Type B pancreatic cell (in vitro differentiated cells): ENCODE data around the gene BOK. TPM values are rescaled to one million over a fixed set of nuclear protein-coding genes. Genes with fewer than 3 reads are reported as not detected.
"Not testable (repeated sequence)": the region's sequence is repeated elsewhere in the genome, so short reads cannot be mapped to it uniquely, and the experiment has no call there.

Experiments
- DNase-seq: peaks from one replicate; pipeline ENCODE4 v3.0.0; 2021; ENCODE audit warnings: mixed read lengths; ENCODE audit not compliant: unreplicated experiment; ENCODE audit errors: extremely low spot score
- H3K27ac Mint-ChIP-seq: 2 replicates; pipeline ENCODE4 v1.8.0; 2021; ENCODE audit warnings: mild to moderate bottlenecking, mixed read lengths
- H3K27me3 Mint-ChIP-seq: 2 replicates; pipeline ENCODE4 v1.8.0; 2021; ENCODE audit warnings: mixed read lengths
- H3K36me3 Mint-ChIP-seq: 2 replicates; pipeline ENCODE4 v1.8.0; 2021; ENCODE audit warnings: mixed read lengths
- H3K4me1 Mint-ChIP-seq: one replicate; pipeline ENCODE4 v1.8.0; 2021; ENCODE audit warnings: mixed read lengths; ENCODE audit not compliant: unreplicated experiment
- H3K4me3 Mint-ChIP-seq: 2 replicates; pipeline ENCODE4 v1.8.0; 2021; ENCODE audit warnings: mild to moderate bottlenecking, mixed read lengths
- H3K9me3 Mint-ChIP-seq: 2 replicates; pipeline ENCODE4 v1.8.0; 2021; ENCODE audit warnings: mixed read lengths
- total RNA-seq: library from RNA; stranded (reverse); gene quantifications from 2 replicates; pipeline ENCODE4 v1.2.1, GENCODE V29; 2021; ENCODE audit warnings: low replicate concordance
- TF ChIP-seq, protein P1 (sequence below): fragments of 200-600 bp; sonication (generic); conservative IDR thresholded peaks from 2 replicates; pipeline ENCODE4 v1.5.0; 2021; ENCODE audit warnings: antibody characterized with exemption, mild to moderate bottlenecking

The BOK gene
- total RNA-seq, 1 donor from 2014 or later, result 41.5 TPM

DNA sequence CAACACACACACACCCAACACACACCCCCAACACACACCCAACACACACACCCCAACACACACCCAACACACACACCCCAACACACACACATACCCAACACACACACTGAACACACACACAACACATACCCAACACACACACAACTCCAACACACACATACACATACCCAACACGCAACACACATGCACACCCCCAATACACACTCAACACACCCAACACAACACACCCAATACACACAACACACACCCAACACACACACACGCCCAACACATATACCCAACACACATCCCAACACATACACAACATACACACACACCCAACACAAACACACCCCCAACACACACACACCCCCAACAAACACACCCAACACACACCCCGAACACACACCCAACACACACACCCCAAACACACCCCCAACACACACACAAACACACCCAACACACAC, 42.0 kb upstream of the BOK start:
- DNase-seq, result no peak
- TF ChIP-seq, protein P1, sequence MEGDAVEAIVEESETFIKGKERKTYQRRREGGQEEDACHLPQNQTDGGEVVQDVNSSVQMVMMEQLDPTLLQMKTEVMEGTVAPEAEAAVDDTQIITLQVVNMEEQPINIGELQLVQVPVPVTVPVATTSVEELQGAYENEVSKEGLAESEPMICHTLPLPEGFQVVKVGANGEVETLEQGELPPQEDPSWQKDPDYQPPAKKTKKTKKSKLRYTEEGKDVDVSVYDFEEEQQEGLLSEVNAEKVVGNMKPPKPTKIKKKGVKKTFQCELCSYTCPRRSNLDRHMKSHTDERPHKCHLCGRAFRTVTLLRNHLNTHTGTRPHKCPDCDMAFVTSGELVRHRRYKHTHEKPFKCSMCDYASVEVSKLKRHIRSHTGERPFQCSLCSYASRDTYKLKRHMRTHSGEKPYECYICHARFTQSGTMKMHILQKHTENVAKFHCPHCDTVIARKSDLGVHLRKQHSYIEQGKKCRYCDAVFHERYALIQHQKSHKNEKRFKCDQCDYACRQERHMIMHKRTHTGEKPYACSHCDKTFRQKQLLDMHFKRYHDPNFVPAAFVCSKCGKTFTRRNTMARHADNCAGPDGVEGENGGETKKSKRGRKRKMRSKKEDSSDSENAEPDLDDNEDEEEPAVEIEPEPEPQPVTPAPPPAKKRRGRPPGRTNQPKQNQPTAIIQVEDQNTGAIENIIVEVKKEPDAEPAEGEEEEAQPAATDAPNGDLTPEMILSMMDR, result no peak
- H3K36me3 Mint-ChIP-seq, result peaks cover 5% of the 10 kb centered on the region
- no peaks in the 10 kb centered on the region for H3K4me1 Mint-ChIP-seq
- H3K27ac Mint-ChIP-seq, result no peak overlapping the region
- H3K9me3 Mint-ChIP-seq, result peaks cover 5% of the 10 kb centered on the region
- H3K4me3 Mint-ChIP-seq, result no peak overlapping the region
- no peaks in the 10 kb centered on the region for H3K27me3 Mint-ChIP-seq

DNA sequence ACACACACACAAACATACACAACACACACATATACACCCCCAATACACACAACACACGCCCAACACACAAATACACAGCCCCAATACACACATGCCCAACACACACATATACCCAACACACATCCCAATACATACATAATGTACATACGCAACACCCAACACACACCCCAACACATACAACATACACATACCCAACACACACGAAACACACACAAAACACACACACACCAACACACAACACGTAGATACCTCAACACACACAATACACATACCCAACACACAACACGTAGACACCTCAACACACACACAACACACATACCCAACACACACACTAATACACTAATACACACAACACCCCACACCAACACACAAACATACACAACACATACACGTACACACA, 41.2 kb upstream of the BOK start:
- Mint-ChIP-seq H3K4me1 (no peaks in the 10 kb centered on the region), H3K4me3 (no peak overlapping the region), H3K27ac (no peak overlapping the region), H3K9me3 (peaks cover 5% of the 10 kb centered on the region), H3K36me3 (peaks cover 5% of the 10 kb centered on the region), H3K27me3 (no peaks in the 10 kb centered on the region)
- TF ChIP-seq, protein P1, result no peak
- DNase-seq, result no peak

DNA sequence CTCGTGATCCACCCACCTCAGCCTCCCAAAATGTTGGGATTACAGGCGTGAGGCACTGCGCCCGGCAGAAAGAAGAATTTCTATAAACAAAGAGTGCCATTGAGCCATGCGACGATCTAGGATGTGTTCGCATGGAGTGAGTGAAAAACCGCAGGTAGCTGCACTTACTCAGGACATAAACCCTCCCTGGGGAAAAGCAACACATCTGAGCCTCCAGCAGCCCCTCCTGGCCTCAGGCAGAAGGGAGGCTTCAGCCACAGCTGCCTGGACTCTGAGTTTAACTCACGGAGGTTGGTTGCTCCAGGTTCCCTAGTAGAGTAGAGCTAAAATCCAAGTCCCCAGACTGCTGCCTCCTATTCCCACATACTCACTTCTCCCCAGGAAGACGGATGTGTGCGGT, 38.9 kb upstream of the BOK start:
- H3K4me3 Mint-ChIP-seq, result no peak overlapping the region

DNA sequence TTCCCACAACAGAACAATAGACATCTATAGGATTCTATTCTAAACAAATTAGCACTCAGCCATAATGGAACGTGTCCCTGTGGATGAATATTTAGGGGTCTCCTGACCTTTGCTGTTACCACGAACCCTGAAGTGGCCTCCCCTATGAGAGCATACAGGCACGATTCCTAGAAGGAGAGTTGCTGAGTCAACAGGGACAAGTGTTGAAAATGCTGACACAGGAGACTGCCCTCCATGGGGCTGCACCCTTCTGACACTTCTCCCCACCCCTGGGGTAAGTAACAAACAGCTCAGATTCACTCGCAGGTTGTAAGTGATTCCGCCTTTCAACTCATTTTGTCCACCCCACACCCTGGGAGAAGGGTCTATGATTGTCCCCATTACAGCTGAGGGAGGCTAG, 36.1 kb upstream of the BOK start:
- Mint-ChIP-seq H3K36me3 (peaks cover 1% of the 10 kb centered on the region), H3K27ac (no peak overlapping the region), H3K4me3 (no peak overlapping the region), H3K4me1 (no peaks in the 10 kb centered on the region), H3K9me3 (peaks cover 1% of the 10 kb centered on the region), H3K27me3 (no peaks in the 10 kb centered on the region)
- TF ChIP-seq, protein P1, result no peak
- no peak for DNase-seq

More for the DNA sequence above, 38.9 kb upstream of the BOK start:
- DNase-seq, result no peak
- Mint-ChIP-seq H3K4me1 (no peaks in the 10 kb centered on the region), H3K9me3 (peaks cover 5% of the 10 kb centered on the region), H3K27ac (peak overlapping the region; percentile 31), H3K36me3 (peaks cover 5% of the 10 kb centered on the region), H3K27me3 (no peaks in the 10 kb centered on the region)
- TF ChIP-seq, protein P1, result no peak

DNA sequence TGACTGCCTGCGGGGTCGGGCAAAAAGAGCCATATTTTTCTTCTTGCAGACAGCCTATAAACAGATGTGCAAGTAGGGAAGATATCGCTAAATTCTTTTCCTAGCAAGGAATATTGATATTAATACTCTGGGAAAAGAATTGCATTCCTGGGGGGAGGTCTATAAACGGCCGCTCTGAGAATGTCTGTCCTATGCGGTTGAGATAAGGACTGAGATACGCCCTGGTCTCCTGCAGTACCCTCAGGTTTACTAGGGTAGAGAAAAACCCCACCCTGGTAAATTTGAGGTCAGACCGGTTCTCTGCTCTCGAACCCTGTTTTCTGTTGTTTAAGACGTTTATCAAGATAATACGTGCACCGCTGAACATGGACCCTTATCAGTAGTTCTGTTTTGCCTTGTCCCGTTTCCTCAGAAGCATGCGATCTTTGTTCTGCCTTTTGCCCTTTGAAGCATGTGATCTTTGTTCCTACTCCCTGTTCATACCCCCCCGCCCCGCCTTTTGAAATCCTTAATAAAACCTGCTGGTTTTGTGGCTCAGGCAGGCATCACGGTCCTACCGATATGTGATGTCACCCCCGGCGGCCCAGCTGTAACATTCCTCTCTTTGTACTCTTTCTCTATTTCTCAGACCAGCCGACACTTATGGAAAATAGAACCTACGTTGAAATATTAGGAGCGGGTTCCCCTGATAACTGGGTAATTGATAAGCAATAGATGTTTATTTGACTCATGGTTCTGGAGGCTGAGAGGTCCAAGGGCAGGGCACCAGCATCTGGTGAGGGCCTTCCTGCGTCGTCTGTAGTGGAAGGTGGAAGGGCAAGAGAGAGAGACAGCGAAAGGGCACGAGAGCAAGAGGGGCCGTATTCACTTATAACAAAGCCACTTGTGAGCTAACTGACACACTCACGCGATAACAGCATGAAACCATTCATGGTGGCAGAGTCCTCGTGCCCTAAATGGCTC, 32.4 kb upstream of the BOK start:
- H3K4me1 Mint-ChIP-seq, H3K4me3 Mint-ChIP-seq, H3K9me3 Mint-ChIP-seq, H3K36me3 Mint-ChIP-seq, H3K27me3 Mint-ChIP-seq, DNase-seq, H3K27ac Mint-ChIP-seq: not testable (repeated sequence)

DNA sequence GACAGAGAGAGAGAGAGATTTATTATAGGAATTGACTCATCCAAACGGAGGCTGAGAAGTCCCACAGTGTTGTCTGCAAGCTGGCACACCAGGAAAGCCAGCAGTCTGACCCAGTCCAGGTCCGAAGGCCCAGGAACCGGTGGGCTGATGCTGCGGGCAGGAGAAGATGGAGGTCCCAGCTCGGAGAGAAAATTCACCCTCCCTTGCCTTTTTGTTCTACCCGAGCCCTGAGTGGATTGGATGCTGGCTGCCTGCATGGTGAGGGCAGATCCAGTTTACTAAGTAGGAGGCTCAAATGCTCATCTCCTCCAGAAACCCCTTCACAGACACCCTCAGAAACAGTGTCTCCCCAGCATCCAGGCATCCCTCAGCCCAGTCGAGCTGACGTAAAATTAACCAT, 28.0 kb upstream of the BOK start:
- Mint-ChIP-seq H3K9me3 (no peaks in the 10 kb centered on the region), H3K4me3 (no peak overlapping the region), H3K27ac (no peak overlapping the region), H3K36me3 (no peaks in the 10 kb centered on the region), H3K27me3 (peaks cover 12% of the 10 kb centered on the region), H3K4me1 (no peaks in the 10 kb centered on the region)
- TF ChIP-seq, protein P1, result no peak
- DNase-seq, result no peak
